ENCODE results near the gene TXNDC5. TPM values are rescaled to one million over a fixed set of nuclear protein-coding genes. Genes with fewer than 3 reads are reported as not detected.

The TXNDC5 gene
- total and polyA plus RNA-seq, 2 experiments from 2014 or later: 42.9 to 210 TPM

DNA sequence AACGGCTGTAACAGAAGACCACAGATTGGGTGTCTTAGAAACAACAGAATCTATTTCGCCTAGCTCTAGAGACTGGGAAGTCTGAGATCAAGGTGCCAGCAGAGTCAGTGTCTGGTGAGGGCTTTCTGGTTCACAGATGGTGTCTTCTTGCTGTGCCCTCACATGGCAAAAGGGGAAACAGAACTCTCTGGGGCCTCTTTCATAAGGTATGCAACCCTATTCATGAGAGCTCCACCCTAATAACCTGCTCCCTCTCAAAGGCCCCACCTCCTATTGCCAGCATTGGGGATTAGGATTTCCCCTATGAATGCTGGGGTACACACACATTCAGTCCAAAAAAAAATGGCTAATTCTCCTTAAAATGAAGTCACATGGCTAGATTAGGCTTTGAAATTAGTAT, 10.0 kb downstream of the TXNDC5 start:
- peaks cover 25% of the 10 kb centered on the region for H3K79me2 ChIP-seq (replicated peaks; ENCODE audit: insufficient read depth)

More for the DNA sequence above, 10.0 kb downstream of the TXNDC5 start:
- Histone ChIP-seq H3K4me2 (no peak overlapping the region), H3K27me3 (ENCODE audit: insufficient read depth) (no peaks in the 10 kb centered on the region), H2AFZ (no peak overlapping the region), H3K27ac (ENCODE audit: low read depth) (no peak overlapping the region), H3K9me2 (ENCODE audit: insufficient read depth) (no peaks in the 10 kb centered on the region), H3K4me1 (ENCODE audit: insufficient read depth) (no peaks in the 10 kb centered on the region), H3F3A (replicated peaks; ENCODE audit: low read depth) (no peaks in the 10 kb centered on the region), H4K20me1 (replicated peaks; ENCODE audit: insufficient read depth) (peaks cover 21% of the 10 kb centered on the region; the same call in 1 of the 2 replicates), H3K4me3 (no peak overlapping the region), H3K36me3 (ENCODE audit: insufficient read depth) (peaks cover 24% of the 10 kb centered on the region)
- Mint-ChIP-seq H3K27me3 (ENCODE audit: insufficient read depth, low read depth, poor library complexity) (peaks cover 3% of the 10 kb centered on the region), H3K4me3 (no peak overlapping the region), H3K9me3 (no peaks in the 10 kb centered on the region), H3K27ac (no peak overlapping the region), H3K36me3 (ENCODE audit: low read depth) (peaks cover 94% of the 10 kb centered on the region), H3K4me1 (no peaks in the 10 kb centered on the region)
- ATAC-seq (no peak), DNase-seq (ENCODE audit: low spot score) (no peak)
- TF ChIP-seq JUNB (IDR thresholded peaks at IDR 0.05; ENCODE audit: unreplicated experiment) (no peak), STAT1 (IDR thresholded peaks at IDR 0.05; ENCODE audit: unreplicated experiment) (no peak), ZNF331 (CRISPR knock-in tag; IDR thresholded peaks at IDR 0.05; ENCODE audit: low read depth) (no peak), NANOG (IDR thresholded peaks at IDR 0.05; ENCODE audit: borderline replicate concordance) (no peak), POLR2AphosphoS5 (IDR thresholded peaks at IDR 0.05; ENCODE audit: low read depth) (no peak), ZNF114 (CRISPR knock-in tag; IDR thresholded peaks at IDR 0.05) (no peak), EZH2phosphoT487 (IDR thresholded peaks at IDR 0.05; ENCODE audit: unreplicated experiment) (no peak), CREB1 (CRISPR knock-in tag; IDR thresholded peaks at IDR 0.05; ENCODE audit: low read depth) (no peak)
- TF ChIP-seq, protein P1, sequence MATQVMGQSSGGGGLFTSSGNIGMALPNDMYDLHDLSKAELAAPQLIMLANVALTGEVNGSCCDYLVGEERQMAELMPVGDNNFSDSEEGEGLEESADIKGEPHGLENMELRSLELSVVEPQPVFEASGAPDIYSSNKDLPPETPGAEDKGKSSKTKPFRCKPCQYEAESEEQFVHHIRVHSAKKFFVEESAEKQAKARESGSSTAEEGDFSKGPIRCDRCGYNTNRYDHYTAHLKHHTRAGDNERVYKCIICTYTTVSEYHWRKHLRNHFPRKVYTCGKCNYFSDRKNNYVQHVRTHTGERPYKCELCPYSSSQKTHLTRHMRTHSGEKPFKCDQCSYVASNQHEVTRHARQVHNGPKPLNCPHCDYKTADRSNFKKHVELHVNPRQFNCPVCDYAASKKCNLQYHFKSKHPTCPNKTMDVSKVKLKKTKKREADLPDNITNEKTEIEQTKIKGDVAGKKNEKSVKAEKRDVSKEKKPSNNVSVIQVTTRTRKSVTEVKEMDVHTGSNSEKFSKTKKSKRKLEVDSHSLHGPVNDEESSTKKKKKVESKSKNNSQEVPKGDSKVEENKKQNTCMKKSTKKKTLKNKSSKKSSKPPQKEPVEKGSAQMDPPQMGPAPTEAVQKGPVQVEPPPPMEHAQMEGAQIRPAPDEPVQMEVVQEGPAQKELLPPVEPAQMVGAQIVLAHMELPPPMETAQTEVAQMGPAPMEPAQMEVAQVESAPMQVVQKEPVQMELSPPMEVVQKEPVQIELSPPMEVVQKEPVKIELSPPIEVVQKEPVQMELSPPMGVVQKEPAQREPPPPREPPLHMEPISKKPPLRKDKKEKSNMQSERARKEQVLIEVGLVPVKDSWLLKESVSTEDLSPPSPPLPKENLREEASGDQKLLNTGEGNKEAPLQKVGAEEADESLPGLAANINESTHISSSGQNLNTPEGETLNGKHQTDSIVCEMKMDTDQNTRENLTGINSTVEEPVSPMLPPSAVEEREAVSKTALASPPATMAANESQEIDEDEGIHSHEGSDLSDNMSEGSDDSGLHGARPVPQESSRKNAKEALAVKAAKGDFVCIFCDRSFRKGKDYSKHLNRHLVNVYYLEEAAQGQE (IDR thresholded peaks at IDR 0.05; ENCODE audit: unreplicated experiment): no peak
- TF ChIP-seq, protein P2, sequence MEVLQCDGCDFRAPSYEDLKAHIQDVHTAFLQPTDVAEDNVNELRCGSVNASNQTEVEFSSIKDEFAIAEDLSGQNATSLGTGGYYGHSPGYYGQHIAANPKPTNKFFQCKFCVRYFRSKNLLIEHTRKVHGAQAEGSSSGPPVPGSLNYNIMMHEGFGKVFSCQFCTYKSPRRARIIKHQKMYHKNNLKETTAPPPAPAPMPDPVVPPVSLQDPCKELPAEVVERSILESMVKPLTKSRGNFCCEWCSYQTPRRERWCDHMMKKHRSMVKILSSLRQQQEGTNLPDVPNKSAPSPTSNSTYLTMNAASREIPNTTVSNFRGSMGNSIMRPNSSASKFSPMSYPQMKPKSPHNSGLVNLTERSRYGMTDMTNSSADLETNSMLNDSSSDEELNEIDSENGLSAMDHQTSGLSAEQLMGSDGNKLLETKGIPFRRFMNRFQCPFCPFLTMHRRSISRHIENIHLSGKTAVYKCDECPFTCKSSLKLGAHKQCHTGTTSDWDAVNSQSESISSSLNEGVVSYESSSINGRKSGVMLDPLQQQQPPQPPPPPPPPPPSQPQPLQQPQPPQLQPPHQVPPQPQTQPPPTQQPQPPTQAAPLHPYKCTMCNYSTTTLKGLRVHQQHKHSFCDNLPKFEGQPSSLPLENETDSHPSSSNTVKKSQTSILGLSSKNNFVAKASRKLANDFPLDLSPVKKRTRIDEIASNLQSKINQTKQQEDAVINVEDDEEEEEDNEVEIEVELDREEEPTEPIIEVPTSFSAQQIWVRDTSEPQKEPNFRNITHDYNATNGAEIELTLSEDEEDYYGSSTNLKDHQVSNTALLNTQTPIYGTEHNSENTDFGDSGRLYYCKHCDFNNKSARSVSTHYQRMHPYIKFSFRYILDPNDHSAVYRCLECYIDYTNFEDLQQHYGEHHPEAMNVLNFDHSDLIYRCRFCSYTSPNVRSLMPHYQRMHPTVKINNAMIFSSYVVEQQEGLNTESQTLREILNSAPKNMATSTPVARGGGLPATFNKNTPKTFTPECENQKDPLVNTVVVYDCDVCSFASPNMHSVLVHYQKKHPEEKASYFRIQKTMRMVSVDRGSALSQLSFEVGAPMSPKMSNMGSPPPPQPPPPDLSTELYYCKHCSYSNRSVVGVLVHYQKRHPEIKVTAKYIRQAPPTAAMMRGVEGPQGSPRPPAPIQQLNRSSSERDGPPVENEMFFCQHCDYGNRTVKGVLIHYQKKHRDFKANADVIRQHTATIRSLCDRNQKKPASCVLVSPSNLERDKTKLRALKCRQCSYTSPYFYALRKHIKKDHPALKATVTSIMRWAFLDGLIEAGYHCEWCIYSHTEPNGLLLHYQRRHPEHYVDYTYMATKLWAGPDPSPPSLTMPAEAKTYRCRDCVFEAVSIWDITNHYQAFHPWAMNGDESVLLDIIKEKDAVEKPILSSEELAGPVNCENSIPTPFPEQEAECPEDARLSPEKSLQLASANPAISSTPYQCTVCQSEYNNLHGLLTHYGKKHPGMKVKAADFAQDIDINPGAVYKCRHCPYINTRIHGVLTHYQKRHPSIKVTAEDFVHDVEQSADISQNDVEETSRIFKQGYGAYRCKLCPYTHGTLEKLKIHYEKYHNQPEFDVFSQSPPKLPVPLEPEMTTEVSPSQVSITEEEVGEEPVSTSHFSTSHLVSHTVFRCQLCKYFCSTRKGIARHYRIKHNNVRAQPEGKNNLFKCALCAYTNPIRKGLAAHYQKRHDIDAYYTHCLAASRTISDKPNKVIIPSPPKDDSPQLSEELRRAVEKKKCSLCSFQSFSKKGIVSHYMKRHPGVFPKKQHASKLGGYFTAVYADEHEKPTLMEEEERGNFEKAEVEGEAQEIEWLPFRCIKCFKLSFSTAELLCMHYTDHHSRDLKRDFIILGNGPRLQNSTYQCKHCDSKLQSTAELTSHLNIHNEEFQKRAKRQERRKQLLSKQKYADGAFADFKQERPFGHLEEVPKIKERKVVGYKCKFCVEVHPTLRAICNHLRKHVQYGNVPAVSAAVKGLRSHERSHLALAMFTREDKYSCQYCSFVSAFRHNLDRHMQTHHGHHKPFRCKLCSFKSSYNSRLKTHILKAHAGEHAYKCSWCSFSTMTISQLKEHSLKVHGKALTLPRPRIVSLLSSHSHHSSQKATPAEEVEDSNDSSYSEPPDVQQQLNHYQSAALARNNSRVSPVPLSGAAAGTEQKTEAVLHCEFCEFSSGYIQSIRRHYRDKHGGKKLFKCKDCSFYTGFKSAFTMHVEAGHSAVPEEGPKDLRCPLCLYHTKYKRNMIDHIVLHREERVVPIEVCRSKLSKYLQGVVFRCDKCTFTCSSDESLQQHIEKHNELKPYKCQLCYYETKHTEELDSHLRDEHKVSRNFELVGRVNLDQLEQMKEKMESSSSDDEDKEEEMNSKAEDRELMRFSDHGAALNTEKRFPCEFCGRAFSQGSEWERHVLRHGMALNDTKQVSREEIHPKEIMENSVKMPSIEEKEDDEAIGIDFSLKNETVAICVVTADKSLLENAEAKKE (CRISPR knock-in tag; IDR thresholded peaks at IDR 0.05): no peak
- TF ChIP-seq, protein P3, sequence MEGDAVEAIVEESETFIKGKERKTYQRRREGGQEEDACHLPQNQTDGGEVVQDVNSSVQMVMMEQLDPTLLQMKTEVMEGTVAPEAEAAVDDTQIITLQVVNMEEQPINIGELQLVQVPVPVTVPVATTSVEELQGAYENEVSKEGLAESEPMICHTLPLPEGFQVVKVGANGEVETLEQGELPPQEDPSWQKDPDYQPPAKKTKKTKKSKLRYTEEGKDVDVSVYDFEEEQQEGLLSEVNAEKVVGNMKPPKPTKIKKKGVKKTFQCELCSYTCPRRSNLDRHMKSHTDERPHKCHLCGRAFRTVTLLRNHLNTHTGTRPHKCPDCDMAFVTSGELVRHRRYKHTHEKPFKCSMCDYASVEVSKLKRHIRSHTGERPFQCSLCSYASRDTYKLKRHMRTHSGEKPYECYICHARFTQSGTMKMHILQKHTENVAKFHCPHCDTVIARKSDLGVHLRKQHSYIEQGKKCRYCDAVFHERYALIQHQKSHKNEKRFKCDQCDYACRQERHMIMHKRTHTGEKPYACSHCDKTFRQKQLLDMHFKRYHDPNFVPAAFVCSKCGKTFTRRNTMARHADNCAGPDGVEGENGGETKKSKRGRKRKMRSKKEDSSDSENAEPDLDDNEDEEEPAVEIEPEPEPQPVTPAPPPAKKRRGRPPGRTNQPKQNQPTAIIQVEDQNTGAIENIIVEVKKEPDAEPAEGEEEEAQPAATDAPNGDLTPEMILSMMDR (conservative IDR thresholded peaks at IDR 0.05; ENCODE audit: low read depth in 2 of 2): no peak

Data from GM23338 (cell line).